Effector memory CD4-positive, alpha-beta T cell (primary cell): ENCODE data around the gene GCC1.

Source experiments
- DNase-seq, 3 donors: peaks; one replicate each; pipeline ENCODE4 v3.0.0-alpha.2; 2020
- H3K27ac ChIP-seq: 2 replicates; pipeline ENCODE4 v1.7.0; 2013; ENCODE audit warnings: mild to moderate bottlenecking, low read length, moderate library complexity; ENCODE audit not compliant: insufficient read depth, poor library complexity, severe bottlenecking
- H3K27me3 ChIP-seq: replicated peaks from 2 replicates; pipeline ENCODE4 v1.7.0; 2013; ENCODE audit warnings: mild to moderate bottlenecking, low read length; ENCODE audit not compliant: insufficient read depth, control insufficient read depth, poor library complexity, severe bottlenecking
- H3K36me3 ChIP-seq: 2 replicates; pipeline ENCODE4 v1.7.0; 2013; ENCODE audit warnings: mild to moderate bottlenecking, low read length, moderate library complexity; ENCODE audit not compliant: control insufficient read depth, insufficient read depth
- H3K4me1 ChIP-seq: 2 replicates; pipeline ENCODE4 v1.7.0; 2013; ENCODE audit warnings: low read length, mild to moderate bottlenecking; ENCODE audit not compliant: control insufficient read depth, insufficient read depth, poor library complexity, severe bottlenecking
- H3K4me3 ChIP-seq: 2 replicates; pipeline ENCODE4 v1.7.0; 2013; ENCODE audit warnings: low read length, low read depth, mild to moderate bottlenecking; ENCODE audit not compliant: insufficient read depth, poor library complexity, severe bottlenecking
- H3K9me3 ChIP-seq: 2 replicates; pipeline ENCODE4 v1.7.0; 2013; ENCODE audit warnings: mild to moderate bottlenecking, low read length, moderate library complexity; ENCODE audit not compliant: control insufficient read depth
- total RNA-seq, 3 donors: gene quantifications; one replicate each; lab custom pipeline; 2026; lab: John Stamatoyannopoulos, UW

GCC1 gene, protein sequence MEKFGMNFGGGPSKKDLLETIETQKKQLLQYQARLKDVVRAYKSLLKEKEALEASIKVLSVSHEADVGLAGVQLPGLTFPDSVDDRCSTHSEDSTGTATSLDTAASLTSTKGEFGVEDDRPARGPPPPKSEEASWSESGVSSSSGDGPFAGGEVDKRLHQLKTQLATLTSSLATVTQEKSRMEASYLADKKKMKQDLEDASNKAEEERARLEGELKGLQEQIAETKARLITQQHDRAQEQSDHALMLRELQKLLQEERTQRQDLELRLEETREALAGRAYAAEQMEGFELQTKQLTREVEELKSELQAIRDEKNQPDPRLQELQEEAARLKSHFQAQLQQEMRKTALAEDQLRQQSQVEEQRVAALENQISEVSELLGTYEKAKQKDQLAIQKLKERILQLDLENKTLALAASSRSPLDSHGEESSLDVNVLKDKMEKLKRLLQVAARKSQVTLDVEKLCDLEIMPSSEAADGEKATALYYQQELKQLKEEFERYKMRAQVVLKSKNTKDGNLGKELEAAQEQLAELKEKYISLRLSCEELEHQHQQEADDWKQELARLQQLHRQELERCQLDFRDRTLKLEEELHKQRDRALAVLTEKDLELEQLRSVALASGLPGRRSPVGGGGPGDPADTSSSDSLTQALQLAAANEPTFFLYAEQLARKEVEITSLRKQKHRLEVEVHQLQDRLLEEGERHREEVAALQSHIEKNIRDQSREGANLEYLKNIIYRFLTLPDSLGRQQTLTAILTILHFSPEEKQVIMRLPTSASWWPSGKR
- 83.5 to 90.0 (median 84.9) reads per million in 3 donors for total RNA-seq

DNA sequence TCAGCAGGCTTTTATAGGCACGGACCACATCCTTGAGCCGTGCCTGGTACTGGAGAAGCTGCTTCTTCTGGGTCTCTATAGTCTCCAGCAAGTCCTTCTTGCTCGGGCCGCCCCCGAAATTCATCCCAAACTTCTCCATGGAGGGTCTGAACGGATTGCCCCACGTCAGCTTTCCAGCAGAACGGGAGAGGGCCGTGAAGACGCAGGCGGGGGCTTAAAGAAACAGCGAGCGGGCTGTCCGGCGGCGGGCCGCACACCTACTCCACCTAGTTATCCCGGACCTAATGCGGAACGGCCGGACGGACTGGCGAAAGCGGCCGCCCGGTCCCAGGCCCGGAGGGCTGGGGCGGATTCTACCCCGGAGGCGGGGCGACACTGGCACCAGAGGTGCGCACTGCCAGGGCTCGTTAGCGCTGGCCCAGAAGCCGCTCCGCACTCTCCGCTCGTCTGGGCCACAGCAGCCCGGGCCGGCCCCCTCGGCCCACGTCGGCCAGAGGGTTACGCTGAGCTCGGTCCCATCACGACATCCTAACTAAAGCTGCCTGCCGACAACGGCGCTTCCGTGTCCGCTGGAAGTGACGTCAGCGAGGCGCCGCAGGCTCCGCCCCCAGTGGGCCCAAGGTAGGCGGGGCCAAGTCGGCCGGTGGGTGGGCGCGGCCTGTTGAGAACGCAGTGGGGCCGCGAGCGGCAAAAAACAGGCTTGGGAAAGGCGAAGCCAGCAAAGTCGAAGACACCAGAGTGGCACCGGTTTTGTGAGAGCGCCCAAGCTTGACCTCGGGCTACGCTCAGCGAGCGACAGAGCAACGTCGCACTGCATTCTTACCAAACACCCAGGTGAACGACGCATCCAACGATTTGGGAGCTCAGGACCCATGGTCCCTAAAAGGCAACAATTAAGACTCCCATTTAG is at the start of gene GCC1:
Gene GCC1, minus strand, starts transcription at position 553 of the 910 bp plus-strand sequence. Its CDS starts 414 bp downstream, at position 139.
- no peaks in the 10 kb centered on the region for H3K27me3 ChIP-seq
- H3K27ac ChIP-seq, result peak within 1 kb of the TSS; percentile 84
- DNase-seq, result peak; percentile 88 to 90 (median 90)
- peak within 1 kb of the TSS; percentile 94 for H3K4me3 ChIP-seq
- no peaks in the 10 kb centered on the region for H3K9me3 ChIP-seq
- peaks cover 23% of the 10 kb centered on the region for H3K36me3 ChIP-seq
- peaks cover 52% of the 10 kb centered on the region for H3K4me1 ChIP-seq

DNA sequence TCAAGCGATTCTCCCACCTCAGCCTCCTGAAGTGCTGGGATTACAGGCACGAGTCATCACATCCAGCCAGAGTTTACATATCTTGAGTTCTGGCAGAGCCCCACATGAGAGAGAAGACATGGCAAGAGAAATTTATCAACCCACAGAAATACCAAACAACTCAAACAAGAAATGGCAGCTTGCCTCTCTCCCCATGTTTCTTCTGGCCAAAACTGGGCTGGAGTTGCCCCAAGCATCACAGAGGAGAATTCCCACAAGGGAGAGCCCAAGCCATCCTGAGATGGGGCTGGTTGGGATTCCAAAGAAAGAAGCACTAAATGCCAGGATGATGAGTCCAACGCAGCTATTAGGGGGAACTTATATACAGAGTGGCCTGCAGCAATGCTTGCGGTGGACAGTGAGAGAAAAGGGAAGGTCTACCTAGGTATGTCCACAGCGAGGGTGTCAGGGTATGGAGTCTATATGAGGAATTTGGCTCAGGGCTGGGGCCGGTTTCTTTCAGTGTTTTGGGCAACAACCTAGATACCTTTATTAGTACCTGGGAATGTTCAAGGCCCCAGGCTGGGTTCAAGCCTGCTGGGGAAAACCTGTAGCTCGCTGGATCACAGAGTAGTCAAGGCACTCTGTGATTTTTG is 47.0 kb upstream of the GCC1 start:
- no peaks in the 10 kb centered on the region for H3K36me3 ChIP-seq
- H3K4me3 ChIP-seq, result no peak overlapping the region
- H3K27me3 ChIP-seq, result peaks cover 4% of the 10 kb centered on the region
- no peak for DNase-seq
- no peak overlapping the region for H3K27ac ChIP-seq
- H3K4me1 ChIP-seq, result no peaks in the 10 kb centered on the region
- no peaks in the 10 kb centered on the region for H3K9me3 ChIP-seq

DNA sequence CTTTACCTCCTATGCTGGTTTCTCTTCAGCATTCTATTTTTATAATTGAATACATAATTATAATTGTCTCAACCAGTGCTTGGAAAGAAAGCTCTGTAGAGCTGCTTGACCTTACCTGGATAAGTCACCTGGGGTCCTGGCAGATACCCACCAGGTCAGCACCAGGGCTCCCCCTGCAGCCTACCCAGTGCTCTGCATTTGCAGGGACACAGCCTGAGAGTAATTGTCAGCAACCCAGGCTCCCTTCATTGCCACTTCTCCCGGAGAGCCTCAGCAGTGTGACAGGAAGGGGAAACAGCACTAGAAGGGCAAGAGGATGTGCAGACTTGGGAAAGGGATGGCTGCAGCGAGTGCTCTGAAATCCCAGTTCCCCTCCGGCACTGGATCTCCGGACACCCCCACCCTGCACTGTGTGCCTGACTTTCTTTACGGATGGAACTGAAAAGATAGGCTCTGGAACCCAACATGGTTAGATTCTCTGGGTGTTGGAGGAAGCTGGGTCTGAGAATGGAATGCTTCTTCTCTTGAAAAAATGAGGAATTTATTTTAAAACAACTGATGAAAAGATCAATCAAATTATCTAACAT is 44.0 kb upstream of the GCC1 start:
- no peak for DNase-seq
- Histone ChIP-seq H3K36me3 (no peaks in the 10 kb centered on the region), H3K4me3 (no peak overlapping the region), H3K9me3 (no peaks in the 10 kb centered on the region), H3K27me3 (no peaks in the 10 kb centered on the region), H3K27ac (no peak overlapping the region), H3K4me1 (no peaks in the 10 kb centered on the region)

DNA sequence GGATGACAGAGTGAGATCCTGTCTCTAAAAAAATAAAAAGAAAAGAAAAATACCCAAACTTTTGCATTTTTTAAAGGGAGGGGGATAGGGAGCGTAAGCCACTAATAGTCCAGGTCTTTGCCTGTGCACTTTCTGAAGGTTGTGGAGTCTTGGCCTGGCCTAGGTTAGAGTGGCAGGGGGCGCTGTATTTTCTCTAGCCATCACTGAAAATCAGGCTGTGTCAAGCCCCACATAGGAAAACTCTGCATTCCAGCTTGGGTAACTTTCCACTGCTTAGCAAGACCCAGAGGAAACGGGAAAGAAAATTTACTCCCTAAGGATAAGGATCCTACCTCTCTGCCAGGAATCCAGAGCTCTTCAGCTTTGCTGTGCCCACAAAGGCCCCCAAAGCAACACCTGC is 43.0 kb upstream of the GCC1 start:
- no peak for DNase-seq
- Histone ChIP-seq H3K36me3 (no peaks in the 10 kb centered on the region), H3K27me3 (no peaks in the 10 kb centered on the region), H3K4me1 (no peaks in the 10 kb centered on the region), H3K9me3 (no peaks in the 10 kb centered on the region), H3K27ac (no peak overlapping the region), H3K4me3 (no peak overlapping the region)

DNA sequence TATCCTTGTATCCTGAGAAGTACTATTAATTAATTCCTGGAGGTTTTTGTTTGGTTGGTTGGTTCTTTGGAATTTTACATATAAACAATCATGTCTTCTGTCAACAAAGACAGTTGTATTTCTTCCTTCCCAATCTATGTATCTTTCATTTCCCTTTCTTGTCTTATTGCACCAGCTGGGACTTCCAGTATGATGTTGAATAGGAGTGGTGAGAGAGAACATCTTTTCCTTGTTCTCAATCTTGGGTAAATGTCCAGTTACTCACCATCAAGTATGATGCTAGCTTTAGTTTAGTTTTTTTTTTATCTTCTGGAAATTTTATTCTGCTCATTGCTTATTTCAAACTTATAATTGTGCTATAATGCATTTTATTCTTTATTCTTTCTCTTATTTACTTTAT is 39.9 kb upstream of the GCC1 start:
- Histone ChIP-seq H3K9me3 (no peaks in the 10 kb centered on the region), H3K4me1 (no peaks in the 10 kb centered on the region), H3K36me3 (no peaks in the 10 kb centered on the region), H3K27me3 (peaks cover 6% of the 10 kb centered on the region), H3K4me3 (no peak overlapping the region), H3K27ac (no peak overlapping the region)
- no peak for DNase-seq

DNA sequence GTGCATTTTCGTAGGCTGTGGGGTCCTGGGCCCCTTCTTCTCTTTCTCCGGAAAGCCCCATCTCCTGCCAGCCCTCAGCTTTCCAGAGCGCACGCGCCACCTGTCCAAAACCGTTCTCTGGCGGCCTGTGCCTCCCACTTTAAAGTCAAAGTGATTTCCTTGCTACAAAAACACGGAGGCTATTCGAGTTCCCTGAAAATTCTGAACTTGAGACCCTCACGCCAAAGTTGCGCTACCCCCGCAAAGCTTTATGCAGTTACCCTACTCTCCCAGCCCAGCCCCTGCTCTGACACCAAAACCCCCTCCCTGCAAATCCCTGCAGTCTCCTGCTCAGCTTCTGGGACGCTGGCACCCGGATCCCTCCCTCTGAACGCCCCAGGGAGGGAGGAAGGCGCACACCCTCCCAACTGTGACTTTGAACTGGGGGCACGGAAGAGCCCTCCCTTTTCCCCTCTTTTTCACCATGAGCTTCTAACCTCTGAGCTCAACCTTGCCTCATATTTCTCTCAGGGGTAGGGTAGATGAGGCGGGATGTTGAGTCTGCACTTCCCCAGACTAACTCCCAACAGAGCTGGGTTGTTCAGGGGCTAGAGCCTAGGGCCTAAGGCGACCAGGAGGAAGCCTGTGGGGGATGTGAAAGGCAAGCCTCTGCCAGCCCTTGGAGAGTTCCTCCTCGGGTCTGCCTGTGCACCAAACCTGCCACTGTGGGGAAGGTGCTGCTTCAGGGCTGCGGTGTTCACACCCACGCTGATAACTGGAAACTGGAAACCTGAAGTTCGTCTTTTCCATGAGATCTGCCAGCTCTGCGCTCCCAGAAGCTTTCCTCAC is 35.2 kb upstream of the GCC1 start:
- H3K4me3 ChIP-seq, result no peak overlapping the region
- H3K27me3 ChIP-seq, result peaks cover 8% of the 10 kb centered on the region
- H3K36me3 ChIP-seq, result no peaks in the 10 kb centered on the region
- H3K9me3 ChIP-seq, result no peaks in the 10 kb centered on the region
- no peaks in the 10 kb centered on the region for H3K4me1 ChIP-seq
- DNase-seq, result no peak
- H3K27ac ChIP-seq, result no peak overlapping the region

DNA sequence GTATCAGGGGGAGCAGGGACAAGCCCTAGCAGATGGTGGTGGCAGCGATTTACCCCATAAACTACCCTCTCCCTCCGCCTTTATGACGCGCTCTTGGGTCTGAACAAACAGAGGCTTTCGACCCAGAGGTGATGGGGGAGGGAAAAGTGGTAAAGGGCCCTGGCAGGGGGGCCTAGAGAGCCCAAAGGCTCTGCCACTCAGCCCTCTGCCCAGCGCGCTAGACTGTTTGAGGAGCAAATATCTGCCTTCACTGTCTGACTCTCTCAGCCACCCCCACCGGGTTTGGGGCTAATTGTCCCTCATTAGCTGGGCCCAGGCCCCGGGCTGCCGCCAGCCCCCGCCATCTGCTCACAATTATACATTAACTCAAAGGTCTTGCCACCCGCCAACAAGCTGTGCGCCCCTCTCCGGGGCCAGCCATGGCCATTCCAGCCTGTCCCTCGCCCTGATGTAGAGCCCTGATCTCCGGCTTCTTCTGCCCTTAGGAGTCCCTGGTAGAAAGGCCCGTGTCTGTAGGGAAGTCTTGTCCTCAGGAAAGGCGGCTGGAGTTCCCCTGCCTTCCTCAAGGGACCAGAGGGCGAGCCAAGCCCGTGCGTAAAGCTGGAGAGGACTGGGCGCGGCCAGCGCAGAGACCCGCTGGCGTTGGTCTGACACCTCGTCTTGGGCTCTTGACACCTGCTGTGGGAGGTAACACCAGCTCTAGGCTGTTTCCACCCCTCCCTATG is 34.4 kb upstream of the GCC1 start:
- Histone ChIP-seq H3K4me1 (no peaks in the 10 kb centered on the region), H3K27ac (no peak overlapping the region), H3K36me3 (no peaks in the 10 kb centered on the region), H3K27me3 (peaks cover 8% of the 10 kb centered on the region), H3K9me3 (no peaks in the 10 kb centered on the region), H3K4me3 (no peak overlapping the region)
- no peak for DNase-seq

DNA sequence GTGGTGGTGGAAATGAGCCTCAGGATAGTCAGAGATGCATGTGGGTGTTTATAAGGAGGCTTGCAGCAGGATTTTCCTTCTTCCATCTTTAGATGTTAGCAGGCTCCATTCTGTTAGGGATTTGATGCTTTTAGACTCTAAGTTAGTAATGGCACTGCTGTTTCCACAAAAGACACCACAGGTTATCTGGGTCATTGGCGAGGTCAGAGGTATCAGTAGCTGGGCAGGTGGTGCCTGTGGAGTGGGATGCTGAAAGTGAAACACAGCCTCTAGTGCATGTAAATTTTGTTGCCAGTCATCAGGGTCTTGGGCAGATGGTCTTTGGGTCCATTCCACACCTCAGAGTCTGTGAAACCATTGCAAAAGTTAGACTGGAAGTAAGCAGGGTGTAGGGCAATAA is 33.4 kb upstream of the GCC1 start:
- DNase-seq, result no peak
- peaks cover 8% of the 10 kb centered on the region for H3K27me3 ChIP-seq

More for the DNA sequence above, 33.4 kb upstream of the GCC1 start:
- no peak overlapping the region for H3K27ac ChIP-seq
- H3K4me3 ChIP-seq, result no peak overlapping the region
- H3K9me3 ChIP-seq, result no peaks in the 10 kb centered on the region
- H3K36me3 ChIP-seq, result no peaks in the 10 kb centered on the region
- H3K4me1 ChIP-seq, result no peaks in the 10 kb centered on the region
